K562 (cell line): Measurements from ENCODE around the gene C9. TPM values are rescaled to one million over a fixed set of nuclear protein-coding genes. Genes with fewer than 3 reads are reported as not detected.

ENCODE experiments used
- ATAC-seq: fragments of 200-7000 bp; cut with Tn5 transposase; 3 replicates; pipeline ENCODE4 v1.9.1; 2020; ENCODE audit warnings: moderate library complexity
- BruUV-seq: library from RNA; stranded (reverse); fragments of 400-500 nt; replicated peaks from 2 replicates; lab custom pipeline; 2021; lab: Mats Ljungman, UMichigan
- CTCF ChIA-PET: fragments of 300-600 bp; formaldehyde crosslinking; extraction: SDS; loops from one replicate; lab custom pipeline; 2021; ENCODE audit warnings: low intra/inter-chr PET ratio; lab: Yijun Ruan, JAX
- POLR2A ChIA-PET: fragments of 300-600, 350-650 bp; sonication (Branson Sonifier 250); formaldehyde crosslinking; extraction: SDS; loops from one replicate; lab custom pipeline; 2021; ENCODE audit warnings: antibody characterized with exemption, inconsistent platforms; lab: Yijun Ruan, JAX
- DNase-seq, 4 experiments: peaks; one replicate each; pipeline versions ENCODE4 v3.0.0 to v3.0.0-alpha.2; 2011 to 2018; ENCODE audit warnings: low spot score in 3 of 4, mixed read lengths in 3 of 4; ENCODE audit errors: extremely low read depth in 1 of 4
- FAIRE-seq: peaks from 2 replicates; lab custom pipeline; 2011; peaks lifted over from hg19 to GRCh38; lab: Jason Lieb, UNC
- H2AFZ ChIP-seq: 2 replicates; pipeline ENCODE4 v1.6.0; 2011; ENCODE audit warnings: low read depth, low read length, control low read depth, inconsistent platforms
- H3K27ac ChIP-seq: fragments of 200-600 bp; 3 replicates; pipeline ENCODE4 v1.8.0; 2011; ENCODE audit warnings: low read depth, mild to moderate bottlenecking, control low read depth, inconsistent platforms, low read length, moderate library complexity, mixed read lengths; ENCODE audit errors: extremely low read depth
- H3K27me3 ChIP-seq, 2 experiments: fragments of 300-600 bp in 1 of 2; 2 replicates in 1 of 2; 3 replicates in 1 of 2; pipeline versions ENCODE4 v1.6.0 to v1.8.0; 2011; ENCODE audit warnings: inconsistent platforms in 2 of 2, low read length in 2 of 2, mild to moderate bottlenecking in 1 of 2, mixed read lengths in 1 of 2, moderate library complexity in 1 of 2; ENCODE audit not compliant: control insufficient read depth in 2 of 2, insufficient read depth in 2 of 2
- H3K36me3 ChIP-seq: fragments of 300-600 bp; 3 replicates; pipeline ENCODE4 v1.8.0; 2011; ENCODE audit warnings: mild to moderate bottlenecking, low read length, inconsistent platforms; ENCODE audit not compliant: control insufficient read depth, insufficient read depth
- H3K4me1 ChIP-seq, 2 experiments: fragments of 200-600 bp in 1 of 2; replicated peaks in 1 of 2; 2 replicates in 1 of 2; 3 replicates in 1 of 2; pipeline versions ENCODE4 v1.5.1 to v1.8.0; 2011; ENCODE audit warnings: inconsistent platforms in 2 of 2, low read length in 2 of 2, mild to moderate bottlenecking in 1 of 2, mixed read lengths in 1 of 2, moderate library complexity in 1 of 2; ENCODE audit not compliant: control insufficient read depth in 2 of 2, insufficient read depth in 2 of 2
- H3K4me2 ChIP-seq: 2 replicates; pipeline ENCODE4 v1.6.1; 2011; ENCODE audit warnings: low read length, control low read depth, inconsistent platforms, mixed read lengths; ENCODE audit not compliant: insufficient read depth
- H3K4me3 ChIP-seq: fragments of 200-600 bp; sonication (generic), shearing (Covaris generic); 2 replicates; pipeline ENCODE4 v1.5.1; 2016; ENCODE audit warnings: control low read depth, inconsistent platforms
- H3K79me2 ChIP-seq: fragments of 200-600 bp; 3 replicates; pipeline ENCODE4 v1.8.0; 2011; ENCODE audit warnings: low read length, inconsistent platforms; ENCODE audit not compliant: control insufficient read depth, insufficient read depth
- H3K9ac ChIP-seq, 2 experiments: 2 replicates each; pipeline versions ENCODE4 v1.6.0 to v1.6.1; 2011; ENCODE audit warnings: low read depth in 2 of 2, low read length in 2 of 2, control low read depth in 1 of 2, inconsistent platforms in 1 of 2, mild to moderate bottlenecking in 1 of 2, mixed read lengths in 1 of 2; ENCODE audit not compliant: insufficient read depth in 1 of 2
- H3K9me1 ChIP-seq: one replicate; pipeline ENCODE4 v1.6.0; 2011; ENCODE audit warnings: inconsistent platforms, mild to moderate bottlenecking, low read length, moderate library complexity; ENCODE audit not compliant: control insufficient read depth, insufficient read depth
- H3K9me3 ChIP-seq: replicated peaks from 2 replicates; pipeline ENCODE4 v1.5.1; 2011; ENCODE audit warnings: low read depth, low read length, inconsistent platforms; ENCODE audit not compliant: control insufficient read depth, insufficient read depth
- H4K20me1 ChIP-seq: replicated peaks from 2 replicates; pipeline ENCODE4 v1.6.1; 2011; ENCODE audit warnings: low read length, inconsistent platforms, mixed read lengths; ENCODE audit not compliant: control insufficient read depth, insufficient read depth
- CAMTA2 ChIP-seq: fragments of 250-450 bp; sonication (Bioruptor Pico); conservative IDR thresholded peaks from 2 replicates; pipeline ENCODE4 v1.5.1; 2022
- ETS2 ChIP-seq: IDR thresholded peaks from 2 replicates; pipeline ENCODE4 v1.6.1; 2016; ENCODE audit warnings: borderline replicate concordance, missing genetic modification characterization, mild to moderate bottlenecking, moderate library complexity, missing compliant biosample characterization; ENCODE audit not compliant: poor library complexity, severe bottlenecking
- EZH2 ChIP-seq: IDR thresholded peaks from 2 replicates; pipeline ENCODE4 v1.6.1; 2012; ENCODE audit warnings: low read depth, mild to moderate bottlenecking, inconsistent platforms, low read length, borderline replicate concordance
- GATAD2A ChIP-seq: fragments of 450-650 bp; IDR thresholded peaks from 2 replicates; pipeline ENCODE4 v1.6.1; 2017
- HNRNPL ChIP-seq: fragments of 200-400 bp; formaldehyde crosslinking; IDR thresholded peaks from 2 replicates; pipeline ENCODE4 v1.6.1; 2017; ENCODE audit warnings: low read depth, mild to moderate bottlenecking, low read length
- KAT8 ChIP-seq: fragments of 450-650 bp; IDR thresholded peaks from 2 replicates; pipeline ENCODE4 v1.6.1; 2016; ENCODE audit warnings: low read depth, mild to moderate bottlenecking
- RBBP5 ChIP-seq: fragments of 200-600 bp; sonication (generic); IDR thresholded peaks from 2 replicates; pipeline ENCODE4 v1.6.1; 2012; ENCODE audit warnings: borderline replicate concordance, mild to moderate bottlenecking, low read length, control low read depth, inconsistent platforms; ENCODE audit not compliant: insufficient read depth, poor library complexity, severe bottlenecking
- RCOR1 ChIP-seq, 2 experiments: IDR thresholded peaks; 2 replicates each; pipeline ENCODE4 v1.6.1; 2012; ENCODE audit warnings: low read depth in 2 of 2, low read length in 2 of 2, borderline replicate concordance in 1 of 2, improper control_type of control experiment in 1 of 2
- SIRT6 ChIP-seq: IDR thresholded peaks from one replicate; pipeline ENCODE4 v1.6.1; 2012; ENCODE audit warnings: low read depth, mild to moderate bottlenecking, control low read depth, inconsistent platforms, low read length, moderate library complexity
- SREBF1 ChIP-seq: fragments of 150-350 bp; IDR thresholded peaks from 2 replicates; pipeline ENCODE4 v1.6.1; 2014; ENCODE audit warnings: antibody characterized with exemption, low read depth, low read length, borderline replicate concordance
- TAF9B ChIP-seq: fragments of 450-650 bp; IDR thresholded peaks from 2 replicates; pipeline ENCODE4 v1.6.1; 2018; ENCODE audit warnings: mild to moderate bottlenecking; ENCODE audit not compliant: partially characterized antibody
- TBP ChIP-seq: optimal IDR thresholded peaks from 2 replicates; pipeline ENCODE3; 2011; ENCODE audit warnings: low read depth, low read length, improper control_type of control experiment
- USF1 ChIP-seq: sonication (generic); formaldehyde crosslinking; IDR thresholded peaks from 2 replicates; pipeline ENCODE4 v1.9.0; 2022; ENCODE audit warnings: mild to moderate bottlenecking, missing genetic modification reagents
- ZC3H8 ChIP-seq: fragments of 450-650 bp; IDR thresholded peaks from 2 replicates; pipeline ENCODE4 v1.6.1; 2017
- ZFPM2 ChIP-seq: fragments of 250-450 bp; sonication (Bioruptor Pico); IDR thresholded peaks from 2 replicates; pipeline ENCODE4 v1.5.1; 2022; ENCODE audit warnings: mild to moderate bottlenecking
- ZNF407 ChIP-seq: fragments of 450-650 bp; IDR thresholded peaks from 2 replicates; pipeline ENCODE4 v1.6.1; 2016; ENCODE audit warnings: low read depth
- WGBS: fragments of 100-300 bp; shearing (Covaris generic); methylation state at CpG from one replicate; pipeline ENCODE4 v1.1.6; 2016; ENCODE audit warnings: low coverage, mixed read lengths; ENCODE audit not compliant: insufficient coverage; ENCODE audit errors: missing lambda C conversion rate; 5-methylcytosine and 5-hydroxymethylcytosine counted together
- in situ Hi-C: fragments of 300-500 bp; cut with MboI; formaldehyde crosslinking; loops from 4 replicates; pipeline ENCODE4 v1.15.0; 2018; ENCODE audit warnings: inconsistent platforms, mixed read lengths
- intact Hi-C: fragments of 100-400 bp; cut with micrococcal nuclease; formaldehyde crosslinking; loops from 2 replicates; pipeline ENCODE4 v1.14.2; 2022
- polyA plus RNA-seq, 8 experiments: library from polyadenylated mRNA; depleted of rRNA in 4 of 8; stranded (reverse) in 5 of 8; unstranded in 3 of 8; fragments of >200 nt; fragmentation: Nextera tagmentation in 2 of 8; fragmentation: Illumina TruSeq in 1 of 8; extraction: Ambion mirVana in 2 of 8; extraction: Trizol in 1 of 8; gene quantifications; 2 replicates each; pipeline versions ENCODE4 v1.2.1 to v1.2.3, GENCODE V29; 2011 to 2014; ENCODE audit warnings: inconsistent platforms in 1 of 8, missing spikeins in 1 of 8
- total RNA-seq, 7 experiments: library from RNA; depleted of rRNA in 6 of 7; stranded (reverse); fragments of >200 nt in 6 of 7; fragmentation: Illumina TruSeq in 2 of 7; extraction: Trizol in 2 of 7; gene quantifications; 2 replicates each; pipeline versions ENCODE4 v1.2.1 to v1.2.3, GENCODE V29; 2011 to 2021; ENCODE audit warnings: low replicate concordance in 1 of 7

C9 gene
- total and polyA plus RNA-seq, 9 of the 15 experiments (the other 6 are each of a cell fraction or from before 2014, with no cell fraction given) = 0.08 to 0.38 TPM; not detected in 7

- Histone ChIP-seq H4K20me1 (no peaks in the 10 kb centered on the region), H2AFZ (no peak overlapping the region), H3K9ac (no peak overlapping the region), H3K4me2 (no peak overlapping the region), H3K36me3 (no peaks in the 10 kb centered on the region), H3K27ac (no peak overlapping the region), H3K79me2 (no peaks in the 10 kb centered on the region), H3K4me1 (no peaks in the 10 kb centered on the region), H3K27me3 (no peaks in the 10 kb centered on the region), H3K4me3 (no peak overlapping the region), H3K9me1 (no peaks in the 10 kb centered on the region), H3K9me3 (no peaks in the 10 kb centered on the region)
- 4% methylated on average over 1 of the region's 1 CpG for WGBS
- CTCF ChIA-PET = no interaction called here
- ATAC-seq = no peak
- intact Hi-C loops (no loop called here), in situ Hi-C loops (no loop called here)
- no peak for DNase-seq
- no TSS peak for BruUV-seq
- FAIRE-seq = no peak
- POLR2A ChIA-PET = no interaction called here
- no peak for TF ChIP-seq USF1 (CRISPR knock-in tag)
- TF ChIP-seq SIRT6 = no peak
- TF ChIP-seq TAF9B = no peak
- TF ChIP-seq CAMTA2 (CRISPR knock-in tag) = no peak
- no peak for TF ChIP-seq ZFPM2
- TF ChIP-seq EZH2 = no peak
- no peak for TF ChIP-seq ZNF407
- no peak for TF ChIP-seq GATAD2A
- TF ChIP-seq ETS2 (tag) = no peak
- no peak for TF ChIP-seq RBBP5
- TF ChIP-seq HNRNPL = no peak
- TF ChIP-seq SREBF1 = no peak
- TF ChIP-seq ZC3H8 = no peak
- TF ChIP-seq KAT8 = no peak
- no peak for TF ChIP-seq RCOR1 (IDR thresholded peaks at IDR 0.05; ENCODE audit: borderline replicate concordance in 1 of 2, low read depth in 2 of 2, low read length in 2 of 2)
- TF ChIP-seq TBP = no peak
Measured at GRCh38 chr5:39302472-39302871, 61.8 kb downstream of the C9 start.
